NOMO-1 treated with dmso at 0.1 percent for 144 hours (cell line): Measurements from ENCODE around the gene YKT6.
A peak's percentile ranks its signal among the peaks of the same experiment; 100 is the strongest.

Source experiments
- DNase-seq: peaks from one replicate; lab custom pipeline; 2025; ENCODE audit not compliant: unreplicated experiment; lab: John Stamatoyannopoulos, UW

The YKT6 gene

GRCh38 chr7:44257618-44258422 is 57.0 kb downstream of the YKT6 start:
- peak; percentile 77 for DNase-seq

- DNase-seq = no peak
Measured at GRCh38 chr7:44258423-44258760, 57.6 kb downstream of the YKT6 start.

- DNase-seq = no peak
Measured at GRCh38 chr7:44258865-44259546, 58.2 kb downstream of the YKT6 start.

DNA sequence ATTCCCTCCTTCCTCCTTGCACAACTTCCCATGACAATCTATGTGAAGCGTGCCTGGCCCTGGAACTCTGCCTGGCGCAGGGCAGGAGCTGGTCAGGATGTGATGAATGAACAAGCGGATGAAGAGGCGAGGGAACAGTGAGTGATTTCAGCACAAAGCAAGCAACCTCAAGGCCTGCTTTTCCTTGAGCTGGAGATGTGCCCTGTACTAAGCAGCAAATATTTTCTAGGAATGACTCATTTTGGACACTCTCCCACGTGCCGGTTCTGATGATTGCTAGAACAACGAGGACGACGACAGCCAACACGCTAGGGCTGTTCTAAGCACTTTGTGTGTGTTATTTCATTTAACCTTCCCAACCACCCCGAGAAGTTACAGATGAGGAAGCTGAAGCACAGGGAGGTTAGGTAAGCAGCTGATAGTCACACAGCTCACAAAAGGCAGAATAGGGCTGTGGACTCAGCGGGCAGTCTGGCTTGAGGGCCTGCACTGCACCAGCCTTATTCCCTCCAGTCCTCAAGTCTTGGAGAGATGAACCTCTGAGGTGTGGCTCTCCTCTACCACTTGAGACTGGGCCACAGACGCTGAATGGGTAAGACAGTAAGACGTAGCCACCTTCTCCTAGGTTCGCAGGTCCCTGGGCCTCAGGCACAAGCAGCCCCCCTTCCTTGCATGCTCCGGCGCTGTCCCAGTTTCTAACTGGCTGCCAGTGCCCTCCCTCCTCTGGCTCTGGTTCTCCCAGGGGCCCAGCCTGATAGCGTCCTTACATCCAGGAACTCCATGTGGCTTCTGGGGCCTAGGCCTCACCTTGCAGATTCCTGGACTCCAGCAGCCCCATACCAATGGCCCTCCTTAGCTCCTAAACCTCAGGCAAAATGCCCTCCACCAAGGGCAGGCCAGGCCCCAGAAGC is 59.0 kb downstream of the YKT6 start:
- no peak for DNase-seq

GRCh38 chr7:44261240-44261639 is 60.5 kb downstream of the YKT6 start:
- DNase-seq = no peak

- no peak for DNase-seq
Measured at GRCh38 chr7:44262031-44262430, 61.3 kb downstream of the YKT6 start.

DNA sequence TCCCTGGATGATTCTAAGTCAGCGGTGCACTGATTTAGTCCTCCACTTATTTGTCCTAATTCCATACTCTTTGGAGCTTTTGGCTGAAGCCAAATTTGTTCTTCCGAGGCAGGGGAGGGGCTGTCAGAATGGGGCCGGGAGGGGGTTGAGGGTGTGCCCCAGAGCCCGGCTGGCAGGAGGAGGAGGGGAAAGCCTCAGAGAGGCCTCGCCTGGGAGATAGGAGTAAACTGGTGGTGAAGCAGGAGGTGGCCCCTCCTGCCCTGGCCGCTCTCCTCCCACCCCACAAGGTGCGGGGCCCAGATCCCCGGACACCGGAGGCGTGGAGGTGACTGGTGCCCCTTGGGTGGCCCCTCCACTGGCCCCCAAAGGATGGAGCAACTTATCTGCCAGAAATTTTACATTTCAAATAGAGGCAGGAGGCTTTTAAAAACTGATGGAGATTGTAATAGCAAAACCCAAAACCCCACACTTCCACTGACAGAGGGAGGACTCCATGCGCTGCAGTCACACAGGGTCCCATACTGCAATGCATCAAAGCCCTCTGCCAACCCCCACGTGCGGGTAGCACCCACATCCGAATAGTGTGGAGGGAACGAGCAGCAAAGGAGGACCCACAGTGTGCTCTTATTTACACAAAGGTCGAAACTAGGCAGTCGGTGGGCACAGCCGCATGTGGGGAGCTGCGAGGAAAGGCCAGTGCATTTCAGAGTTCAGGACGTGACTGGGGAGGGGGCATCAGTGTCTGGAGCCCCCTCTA is 62.7 kb downstream of the YKT6 start:
- DNase-seq = no peak
